OCI-LY1 (cell line): ENCODE data around the gene CAPRIN1.

Experiments
- CTCF ChIP-seq: fragments of 200-600 bp; sonication (generic), shearing (Covaris generic); IDR thresholded peaks from 2 replicates; pipeline ENCODE4 v1.5.1; 2017; ENCODE audit warnings: mild to moderate bottlenecking, antibody characterized with exemption, low read length, moderate library complexity, mixed read lengths
- EZH2 ChIP-seq: fragments of 200-600 bp; sonication (generic), shearing (Covaris generic); IDR thresholded peaks from 2 replicates; pipeline ENCODE4 v1.8.0; 2017; ENCODE audit warnings: borderline replicate concordance, mixed run types, mild to moderate bottlenecking, antibody characterized with exemption, low read length, moderate library complexity, mixed read lengths

GRCh38 chr11:34104680-34105078, 53.1 kb downstream of the CAPRIN1 start:
- no peak for TF ChIP-seq CTCF
- no peak for TF ChIP-seq EZH2
